HG02870 (cell line): ENCODE results near the gene TCF4.

ENCODE experiments used
- ATAC-seq: cut with Tn5 transposase; IDR thresholded peaks from one replicate; pipeline ENCODE4 v1.9.1; 2021; ENCODE audit warnings: mild to moderate bottlenecking, moderate library complexity; ENCODE audit not compliant: unreplicated experiment

TCF4 gene

GRCh38 chr18:55219823-55220222 is 368.2 kb downstream of the TCF4 start:
- no peak for ATAC-seq

GRCh38 chr18:55219059-55219458 is 368.9 kb downstream of the TCF4 start:
- ATAC-seq: no peak

- ATAC-seq: no peak
Measured at GRCh38 chr18:55214969-55215368, 373.0 kb downstream of the TCF4 start.

DNA sequence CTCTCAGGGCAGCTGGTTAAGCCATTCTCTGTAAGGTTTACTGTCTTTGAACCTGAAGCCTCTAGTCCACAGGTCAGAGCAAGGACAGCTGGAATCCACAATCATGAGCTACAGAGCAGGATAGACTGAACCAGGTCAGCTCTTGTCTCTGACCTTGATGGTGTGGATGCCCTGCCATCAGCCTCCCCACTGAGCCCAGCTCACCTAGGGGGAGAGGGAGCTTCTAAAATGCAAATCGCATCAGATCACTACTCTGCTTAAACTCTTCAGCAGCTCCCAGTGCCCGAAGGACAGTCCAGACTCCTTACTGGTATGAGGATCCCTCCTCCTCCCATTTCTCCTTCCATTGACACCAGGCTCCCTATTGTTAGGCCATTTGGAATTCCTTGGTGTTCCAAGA is 373.5 kb downstream of the TCF4 start:
- ATAC-seq: no peak

GRCh38 chr18:55213586-55213985 is 374.4 kb downstream of the TCF4 start:
- ATAC-seq: no peak

DNA sequence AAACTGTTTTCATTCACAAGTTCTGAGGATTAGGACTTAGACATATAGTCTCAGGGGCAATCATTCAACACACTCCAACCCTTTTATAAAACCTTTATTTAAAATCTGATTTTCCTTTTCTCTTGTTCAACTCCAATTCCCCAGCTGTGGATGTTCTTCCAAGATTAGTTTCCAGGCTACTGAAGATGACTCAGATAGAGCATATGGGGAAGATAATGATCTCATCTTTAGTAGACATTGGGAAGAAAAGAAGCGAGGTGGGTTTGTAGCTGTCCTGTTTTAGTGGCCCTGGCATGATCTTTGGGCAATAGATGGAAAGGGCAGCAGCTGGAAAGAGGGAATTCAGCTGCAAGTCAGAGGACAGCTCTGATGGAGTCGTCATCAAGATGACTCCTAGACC is 381.1 kb downstream of the TCF4 start:
- no peak for ATAC-seq

- ATAC-seq: no peak
Measured at GRCh38 chr18:55202232-55202917, 385.6 kb downstream of the TCF4 start.

DNA sequence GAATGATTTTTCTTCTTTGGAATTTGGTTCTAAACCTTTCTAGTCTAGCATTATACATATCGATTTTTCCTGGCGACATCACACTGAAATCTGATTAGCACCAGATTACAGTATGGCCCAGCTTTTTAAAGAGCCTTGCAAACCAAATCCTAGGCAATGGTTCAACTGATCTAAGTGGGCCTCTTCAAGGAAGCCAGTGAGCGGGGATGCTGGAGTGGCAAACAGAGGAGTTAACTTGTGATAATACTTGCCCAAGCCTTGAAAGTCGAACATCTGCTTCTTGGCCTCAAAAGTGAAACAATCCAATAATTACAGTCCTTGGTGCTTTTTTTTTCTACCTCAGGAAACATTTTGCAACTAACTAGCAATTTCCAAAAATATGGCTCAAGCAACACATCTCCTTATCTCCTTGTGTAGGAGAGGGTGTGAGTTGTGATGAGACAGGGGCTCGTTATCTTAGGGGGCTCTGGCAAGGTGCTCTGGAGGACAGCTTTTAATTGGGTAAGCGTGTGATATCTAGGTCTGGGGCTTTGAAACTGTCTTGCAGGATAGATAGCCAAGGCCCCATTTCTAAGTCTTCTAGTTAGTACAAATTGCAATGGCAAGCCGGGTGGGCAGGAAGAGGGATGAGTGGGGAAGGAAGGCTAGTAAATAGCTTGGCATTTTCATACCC is 388.6 kb downstream of the TCF4 start:
- ATAC-seq: no peak

DNA sequence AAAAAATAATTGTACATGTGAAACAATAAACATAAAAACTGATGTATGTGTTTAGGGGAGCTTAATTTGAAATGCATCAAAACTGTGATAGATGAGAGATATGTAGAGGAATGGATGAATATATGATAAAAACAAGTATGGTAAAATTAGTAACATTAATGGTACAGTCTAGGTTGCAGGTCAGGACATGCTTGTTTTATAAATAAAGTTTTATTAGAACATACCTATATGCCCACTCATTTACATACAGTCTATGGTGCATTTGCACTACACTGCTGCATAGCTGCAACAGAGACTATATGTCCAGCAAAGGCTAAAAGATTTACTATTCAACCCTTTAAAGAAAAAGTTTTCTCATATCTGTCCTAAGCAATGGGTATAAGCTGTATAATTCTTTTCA is 392.1 kb downstream of the TCF4 start:
- ATAC-seq: no peak

- no peak for ATAC-seq
Measured at GRCh38 chr18:55189972-55190371, 398.0 kb downstream of the TCF4 start.

- no peak for ATAC-seq
Measured at GRCh38 chr18:55186588-55186987, 401.4 kb downstream of the TCF4 start.

DNA sequence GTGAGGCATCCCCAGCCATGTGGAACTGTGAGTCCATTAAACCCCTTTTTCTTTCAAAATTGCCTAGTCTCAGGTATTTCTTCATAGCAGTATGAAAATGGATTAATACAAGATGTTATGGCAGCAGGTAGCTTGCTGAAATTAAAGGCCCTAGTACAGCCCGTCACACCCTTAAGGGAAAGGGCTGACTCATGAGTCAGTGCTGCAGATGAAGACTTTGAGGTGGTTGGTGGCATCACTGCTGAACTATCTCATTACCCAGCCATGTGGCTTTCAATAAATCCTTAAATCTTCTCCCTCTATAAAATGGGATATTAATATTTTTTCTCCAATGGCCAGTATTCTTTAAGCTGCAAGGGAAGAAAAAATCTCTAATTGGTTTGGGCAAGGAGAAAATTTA is 402.6 kb downstream of the TCF4 start:
- no peak for ATAC-seq

GRCh38 chr18:55179835-55180234 is 408.2 kb downstream of the TCF4 start:
- no peak for ATAC-seq

DNA sequence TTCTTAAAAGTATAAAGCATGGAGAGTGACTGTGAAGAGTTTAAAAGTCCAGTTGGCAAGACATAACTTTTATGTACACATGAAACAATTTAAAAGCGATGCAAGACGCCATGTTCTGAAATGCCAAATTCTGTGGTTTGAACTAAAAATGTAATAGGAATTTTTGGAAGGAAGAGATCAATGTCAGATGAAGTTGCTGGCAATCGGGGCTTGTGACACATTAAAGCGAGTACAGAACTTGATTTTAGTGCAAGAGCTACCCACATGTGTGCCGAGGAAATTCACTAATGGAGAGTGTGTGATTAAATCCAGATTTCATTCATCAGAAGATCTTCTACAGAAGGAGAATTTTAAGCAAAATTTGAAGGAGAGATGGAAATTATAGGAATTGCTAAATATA is 408.6 kb downstream of the TCF4 start:
- no peak for ATAC-seq

DNA sequence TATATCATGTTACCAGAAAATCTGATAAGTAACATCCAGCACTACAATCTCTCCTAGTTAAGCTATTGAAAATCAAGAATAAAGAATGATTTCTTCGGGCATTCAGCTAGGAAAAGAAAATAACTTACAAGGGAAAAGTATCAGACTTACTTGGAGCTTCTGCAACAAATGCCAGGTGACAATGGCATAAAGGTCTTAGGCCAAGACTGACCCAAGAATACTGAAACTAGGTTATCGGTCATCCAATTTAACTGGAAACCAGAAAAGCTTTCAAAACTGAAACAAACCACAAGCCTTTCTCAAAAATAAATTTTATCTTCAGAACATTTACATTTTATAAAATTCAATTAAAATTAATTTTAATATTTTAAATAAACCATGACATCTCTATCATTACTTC is 414.7 kb downstream of the TCF4 start:
- no peak for ATAC-seq
